K562 (cell line): ENCODE results near the gene KLK5. TPM values are rescaled to one million over a fixed set of nuclear protein-coding genes. Genes with fewer than 3 reads are reported as not detected.

ENCODE experiments used
- BHLHE40 ChIP-seq: IDR thresholded peaks from 2 replicates; pipeline ENCODE4 v1.6.1; 2011; ENCODE audit warnings: low read length, improper control_type of control experiment
- E2F1 ChIP-seq: sonication (generic); formaldehyde crosslinking; IDR thresholded peaks from 2 replicates; pipeline ENCODE4 v1.8.1; 2023; ENCODE audit warnings: mild to moderate bottlenecking, missing genetic modification reagents, moderate library complexity
- HINFP ChIP-seq: fragments of 450-650 bp; conservative IDR thresholded peaks from 2 replicates; pipeline ENCODE4 v1.6.1; 2016; ENCODE audit warnings: missing genetic modification characterization, low read depth, mild to moderate bottlenecking, control low read depth, missing compliant biosample characterization
- JUN ChIP-seq, 2 experiments: sonication (generic) in 1 of 2; formaldehyde crosslinking in 1 of 2; IDR thresholded peaks; 2 replicates each; pipeline versions ENCODE4 v1.6.1 to v1.8.0; 2012 to 2022; ENCODE audit warnings: borderline replicate concordance in 2 of 2, mild to moderate bottlenecking in 2 of 2, improper control_type of control experiment in 1 of 2, low read depth in 1 of 2, low read length in 1 of 2, missing genetic modification reagents in 1 of 2
- MCM7 ChIP-seq, 2 experiments: fragments of 450-650 bp; IDR thresholded peaks; 2 replicates each; pipeline ENCODE4 v1.6.1; 2016 to 2018
- PURB ChIP-seq: sonication (generic); formaldehyde crosslinking; IDR thresholded peaks from 2 replicates; pipeline ENCODE4 v1.9.0; 2021; ENCODE audit warnings: low read depth, mild to moderate bottlenecking, missing genetic modification reagents
- REST ChIP-seq, 2 experiments: fragments of 450-650 bp; formaldehyde crosslinking in 1 of 2; IDR thresholded peaks; 2 replicates each; pipeline versions ENCODE4 v1.4.0 to v1.6.1; 2014 to 2020; ENCODE audit warnings: mild to moderate bottlenecking in 2 of 2, borderline replicate concordance in 1 of 2, low read depth in 1 of 2
- SETDB1 ChIP-seq: IDR thresholded peaks from one replicate; pipeline ENCODE4 v1.6.1; 2012; ENCODE audit warnings: low read length, control low read depth, inconsistent platforms
- U2AF1 ChIP-seq: fragments of 200-400 bp; formaldehyde crosslinking; optimal IDR thresholded peaks from 2 replicates; pipeline ENCODE3; 2017; ENCODE audit warnings: mild to moderate bottlenecking, low read depth, low read length, moderate library complexity
- U2AF2 ChIP-seq: fragments of 200-400 bp; formaldehyde crosslinking; optimal IDR thresholded peaks from 2 replicates; pipeline ENCODE3; 2017; ENCODE audit warnings: low read depth, mild to moderate bottlenecking, low read length
- ZNF280A ChIP-seq: fragments of 450-650 bp; IDR thresholded peaks from 2 replicates; pipeline ENCODE4 v1.6.1; 2018; ENCODE audit warnings: mild to moderate bottlenecking, low read depth; ENCODE audit not compliant: partially characterized antibody
- ZNF280B ChIP-seq: fragments of 250-450 bp; sonication (Bioruptor Pico); IDR thresholded peaks from 2 replicates; pipeline ENCODE4 v1.5.1; 2021; ENCODE audit warnings: mild to moderate bottlenecking
- polyA plus RNA-seq, 8 experiments: library from polyadenylated mRNA; depleted of rRNA in 4 of 8; stranded (reverse) in 5 of 8; unstranded in 3 of 8; fragments of >200 nt; fragmentation: Nextera tagmentation in 2 of 8; fragmentation: Illumina TruSeq in 1 of 8; extraction: Ambion mirVana in 2 of 8; extraction: Trizol in 1 of 8; gene quantifications; 2 replicates each; pipeline versions ENCODE4 v1.2.1 to v1.2.3, GENCODE V29; 2011 to 2014; ENCODE audit warnings: inconsistent platforms in 1 of 8, missing spikeins in 1 of 8
- total RNA-seq, 7 experiments: library from RNA; depleted of rRNA in 6 of 7; stranded (reverse); fragments of >200 nt in 6 of 7; fragmentation: Illumina TruSeq in 2 of 7; extraction: Trizol in 2 of 7; gene quantifications; 2 replicates each; pipeline versions ENCODE4 v1.2.1 to v1.2.3, GENCODE V29; 2011 to 2021; ENCODE audit warnings: low replicate concordance in 1 of 7

Gene KLK5
- total and polyA plus RNA-seq, 9 of the 15 experiments (the other 6 are each of a cell fraction or from before 2014, with no cell fraction given), result not detected

- TF ChIP-seq E2F1 (CRISPR knock-in tag) (0 out of 2 replicates have a peak, but pooled peaks have one; percentile 32), JUN (IDR thresholded peaks at IDR 0.05; ENCODE audit: borderline replicate concordance, low read depth, low read length) (no peak), JUN (CRISPR knock-in tag; IDR thresholded peaks at IDR 0.05; ENCODE audit: borderline replicate concordance) (no peak), MCM7 (IDR thresholded peaks at IDR 0.05) (no peak), ZNF280B (CRISPR knock-in tag) (no peak), PURB (CRISPR knock-in tag) (no peak), REST (IDR thresholded peaks at IDR 0.05; ENCODE audit: borderline replicate concordance) (peak; percentile 77; the same call in 1 of the 2 replicates), REST (CRISPR knock-in tag; IDR thresholded peaks at IDR 0.05; ENCODE audit: low read depth) (0 out of 2 replicates have a peak, but pooled peaks have one; percentile 12), U2AF2 (no peak), SETDB1 (no peak), HINFP (tag) (no peak), U2AF1 (no peak), BHLHE40 (no peak), ZNF280A (no peak)
Measured at GRCh38 chr19:50922317-50922853, 30.5 kb downstream of the KLK5 start (continued).
